ENCODE data around the gene COQ8B.

The COQ8B gene

GRCh38 chr19:40721936-40722661 is 5.4 kb upstream of the COQ8B start:
- ATAC-seq: no peak
- TF ChIP-seq ARNTL (CRISPR knock-in tag; IDR thresholded peaks at IDR 0.05; ENCODE audit: borderline replicate concordance, low read depth): no peak
- no peak for TF ChIP-seq OSR1 (CRISPR knock-in tag; IDR thresholded peaks at IDR 0.05)
- no peak for TF ChIP-seq POU6F1 (CRISPR knock-in tag; IDR thresholded peaks at IDR 0.05; ENCODE audit: borderline replicate concordance, low read depth)
- no peak for TF ChIP-seq SNAI2 (CRISPR knock-in tag; IDR thresholded peaks at IDR 0.05)
- TF ChIP-seq ISL1 (CRISPR knock-in tag; IDR thresholded peaks at IDR 0.05): no peak
- TF ChIP-seq TOX (CRISPR knock-in tag; IDR thresholded peaks at IDR 0.05; ENCODE audit: borderline replicate concordance): no peak
- TF ChIP-seq ESRRG (CRISPR knock-in tag; IDR thresholded peaks at IDR 0.05): no peak

GRCh38 chr19:40721140-40721486 is 4.4 kb upstream of the COQ8B start:
- no peak for ATAC-seq
- TF ChIP-seq OSR1 (CRISPR knock-in tag; IDR thresholded peaks at IDR 0.05) (no peak), RARB (CRISPR knock-in tag; IDR thresholded peaks at IDR 0.05) (no peak), ZNF70 (CRISPR knock-in tag; IDR thresholded peaks at IDR 0.05) (no peak), TCF4 (CRISPR knock-in tag; IDR thresholded peaks at IDR 0.05; ENCODE audit: borderline replicate concordance) (no peak), ESRRG (CRISPR knock-in tag; IDR thresholded peaks at IDR 0.05) (no peak), GLIS3 (CRISPR knock-in tag; IDR thresholded peaks at IDR 0.05) (no peak), CSRNP3 (CRISPR knock-in tag; IDR thresholded peaks at IDR 0.05) (no peak), BACH2 (CRISPR knock-in tag; IDR thresholded peaks at IDR 0.05; ENCODE audit: borderline replicate concordance) (no peak), TSHZ2 (CRISPR knock-in tag; IDR thresholded peaks at IDR 0.05) (no peak), POU6F1 (CRISPR knock-in tag; IDR thresholded peaks at IDR 0.05; ENCODE audit: borderline replicate concordance, low read depth) (no peak)

- TF ChIP-seq ZNF8 (CRISPR knock-in tag; IDR thresholded peaks at IDR 0.05): no peak
- no peak for TF ChIP-seq CREB5 (CRISPR knock-in tag; IDR thresholded peaks at IDR 0.05; ENCODE audit: low read depth)
- no peak for TF ChIP-seq ZFP30 (CRISPR knock-in tag; IDR thresholded peaks at IDR 0.05)
- no peak for TF ChIP-seq ESRRG (CRISPR knock-in tag; IDR thresholded peaks at IDR 0.05)
- no peak for TF ChIP-seq POU6F1 (CRISPR knock-in tag; IDR thresholded peaks at IDR 0.05; ENCODE audit: borderline replicate concordance, low read depth)
- no peak for TF ChIP-seq TSHZ2 (CRISPR knock-in tag; IDR thresholded peaks at IDR 0.05)
- TF ChIP-seq SNAI2 (CRISPR knock-in tag; IDR thresholded peaks at IDR 0.05): no peak
- TF ChIP-seq PPARA (CRISPR knock-in tag; IDR thresholded peaks at IDR 0.05; ENCODE audit: borderline replicate concordance): no peak
- no peak for TF ChIP-seq ISL1 (CRISPR knock-in tag; IDR thresholded peaks at IDR 0.05)
- ATAC-seq: no peak
Measured at GRCh38 chr19:40719414-40719894, 2.8 kb upstream of the COQ8B start.

Measured in SK-N-SH treated with all-trans-retinoic acid at 6 μM for 48 hours (cell line).